Suprapubic skin (tissue), 3 donors: Measurements from ENCODE around the gene USP6.

Source experiments
- CTCF ChIP-seq, 2 donors: fragments of 200-600 bp in 1 of 2; fragments of 450-650 bp in 1 of 2; sonication (generic) in 1 of 2; IDR thresholded peaks; one replicate each; pipeline ENCODE4 v1.5.1; 2016 to 2019; ENCODE audit warnings: antibody characterized with exemption in 2 of 2, mild to moderate bottlenecking in 1 of 2, moderate library complexity in 1 of 2
- EP300 ChIP-seq: sonication (generic); formaldehyde crosslinking; IDR thresholded peaks from one replicate; pipeline ENCODE4 v1.6.1; 2017; ENCODE audit warnings: antibody characterized with exemption

GRCh38 chr17:5210614-5211252 lies 94.9 kb downstream of the USP6 start:
- no peak for TF ChIP-seq CTCF (IDR thresholded peaks at IDR 0.05)
- TF ChIP-seq EP300, result no peak
